Astrocyte of the spinal cord (primary cell): ENCODE results near the gene TNPO3.

ENCODE experiments used
- DNase-seq: peaks from one replicate; pipeline ENCODE4 v3.0.0; 2011; ENCODE audit warnings: low read depth, low spot score
- H3K4me3 ChIP-seq: 2 replicates; pipeline ENCODE4 v1.5.1; 2011; ENCODE audit warnings: low read depth, mild to moderate bottlenecking, low read length, moderate library complexity
- in situ Hi-C: cut with HindIII; loops from 2 replicates; pipeline ENCODE4 v1.10.0; 2017; ENCODE audit warnings: low sequenced_read_pairs
- TF ChIP-seq, protein P1 (sequence below): IDR thresholded peaks from 2 replicates; pipeline ENCODE4 v1.5.1; 2012; ENCODE audit warnings: low read depth, mild to moderate bottlenecking, low read length, inconsistent platforms

TNPO3 gene

GRCh38 chr7:128937647-128938543, 117.0 kb downstream of the TNPO3 start, which contains the start of gene IRF5:
IRF5 (plus strand) TSS chr7:128937927; CDS start chr7:128942082, 4,155 bp downstream.
- in situ Hi-C loops: no loop called here
- TF ChIP-seq, protein P1, sequence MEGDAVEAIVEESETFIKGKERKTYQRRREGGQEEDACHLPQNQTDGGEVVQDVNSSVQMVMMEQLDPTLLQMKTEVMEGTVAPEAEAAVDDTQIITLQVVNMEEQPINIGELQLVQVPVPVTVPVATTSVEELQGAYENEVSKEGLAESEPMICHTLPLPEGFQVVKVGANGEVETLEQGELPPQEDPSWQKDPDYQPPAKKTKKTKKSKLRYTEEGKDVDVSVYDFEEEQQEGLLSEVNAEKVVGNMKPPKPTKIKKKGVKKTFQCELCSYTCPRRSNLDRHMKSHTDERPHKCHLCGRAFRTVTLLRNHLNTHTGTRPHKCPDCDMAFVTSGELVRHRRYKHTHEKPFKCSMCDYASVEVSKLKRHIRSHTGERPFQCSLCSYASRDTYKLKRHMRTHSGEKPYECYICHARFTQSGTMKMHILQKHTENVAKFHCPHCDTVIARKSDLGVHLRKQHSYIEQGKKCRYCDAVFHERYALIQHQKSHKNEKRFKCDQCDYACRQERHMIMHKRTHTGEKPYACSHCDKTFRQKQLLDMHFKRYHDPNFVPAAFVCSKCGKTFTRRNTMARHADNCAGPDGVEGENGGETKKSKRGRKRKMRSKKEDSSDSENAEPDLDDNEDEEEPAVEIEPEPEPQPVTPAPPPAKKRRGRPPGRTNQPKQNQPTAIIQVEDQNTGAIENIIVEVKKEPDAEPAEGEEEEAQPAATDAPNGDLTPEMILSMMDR: no peak
- DNase-seq: no peak
- H3K4me3 ChIP-seq: peak within 1 kb of the TSS; percentile 29

GRCh38 chr7:128937271-128937646, 117.7 kb downstream of the TNPO3 start:
- no peak overlapping the region for H3K4me3 ChIP-seq
- no peak for DNase-seq
- TF ChIP-seq, protein P1: no peak

GRCh38 chr7:128936798-128937197, 118.1 kb downstream of the TNPO3 start:
- no peak for DNase-seq
- no peak overlapping the region for H3K4me3 ChIP-seq
- TF ChIP-seq, protein P1: no peak
- in situ Hi-C loops: no loop called here

More at GRCh38 chr7:128937271-128937646, 117.7 kb downstream of the TNPO3 start:
- in situ Hi-C loops: no loop called here

DNA sequence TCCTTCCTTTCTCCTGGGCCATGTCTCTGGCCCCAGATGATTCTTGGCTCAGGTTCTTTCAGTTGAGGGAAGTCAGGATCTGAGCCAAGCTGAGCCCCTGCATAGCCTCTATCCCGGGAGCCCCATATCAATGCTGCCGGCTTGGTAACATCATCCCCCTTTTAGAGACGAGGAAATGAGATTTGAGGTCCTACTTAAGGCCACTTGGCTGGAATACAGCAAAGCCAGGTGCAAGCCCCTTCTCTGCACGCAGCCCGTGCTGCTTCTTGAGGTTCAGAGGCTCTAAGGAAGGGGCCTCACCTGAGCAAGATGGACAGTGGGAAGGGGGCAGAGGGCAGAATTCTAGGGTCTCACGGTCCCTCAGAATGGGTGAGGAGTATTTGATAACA, 119.6 kb downstream of the TNPO3 start:
- in situ Hi-C loops: no loop called here
- no peak overlapping the region for H3K4me3 ChIP-seq
- TF ChIP-seq, protein P1: no peak
- DNase-seq: no peak

DNA sequence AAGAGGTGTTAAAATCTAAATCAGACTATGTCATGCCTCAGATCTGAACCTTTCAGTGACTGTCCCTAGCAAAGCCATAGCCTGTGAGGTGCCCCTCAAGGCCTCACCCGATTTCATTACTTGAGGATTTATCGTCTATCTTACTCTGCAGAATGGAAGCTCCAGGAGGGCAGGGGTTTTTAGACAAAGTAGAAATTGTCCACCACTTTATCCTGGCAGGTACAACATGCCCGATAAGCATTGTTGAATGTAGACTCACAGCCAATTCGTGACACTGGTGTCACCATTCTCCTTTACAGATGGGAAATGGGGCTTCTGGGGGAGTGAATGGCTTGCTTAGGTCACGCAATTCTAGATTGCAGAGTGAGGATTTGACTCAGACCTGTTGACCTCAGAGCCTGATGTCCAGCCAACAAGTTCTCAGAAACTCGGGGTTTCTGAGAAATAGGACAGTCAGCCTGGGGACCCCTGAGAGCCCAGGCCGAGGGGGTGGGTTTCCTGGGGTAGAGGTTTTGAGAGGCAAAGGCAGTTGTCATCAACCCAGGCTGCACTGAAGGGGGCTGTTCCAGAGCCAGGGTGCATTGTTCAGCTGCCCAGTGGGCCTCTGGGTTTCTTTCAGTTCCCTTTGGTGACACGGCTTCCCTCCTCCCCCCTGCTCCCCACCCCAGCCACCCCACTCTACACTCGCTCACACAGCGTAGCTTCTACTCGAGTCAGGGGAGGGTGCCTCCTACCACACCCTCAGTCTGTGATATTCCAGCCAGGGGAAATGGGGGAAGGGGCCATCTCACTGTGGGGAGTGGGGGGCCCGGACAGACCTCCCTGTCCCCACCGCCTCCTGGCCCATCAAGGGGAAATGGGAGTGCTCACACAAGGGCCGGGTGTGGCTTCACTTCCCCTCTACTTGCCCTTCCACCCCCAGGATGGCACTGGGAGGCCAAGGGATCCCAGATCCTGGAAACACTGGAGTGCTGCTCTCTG, 120.3 kb downstream of the TNPO3 start:
- no peak for DNase-seq
- in situ Hi-C loops: no loop called here
- H3K4me3 ChIP-seq: no peak overlapping the region

More for the DNA sequence above, 120.3 kb downstream of the TNPO3 start:
- TF ChIP-seq, protein P1: no peak
